CD4-positive, alpha-beta T cell treated with Interleukin-6 at 100 ng/mL for 8 hours (primary cell): ENCODE measurements around the gene RALGPS1.

ENCODE experiments used
- DNase-seq: peaks from one replicate; pipeline ENCODE4 v3.0.0-alpha.2; 2020; ENCODE audit warnings: mixed read lengths, low spot score

RALGPS1 gene

GRCh38 chr9:127207734-127208410 is 293.3 kb downstream of the RALGPS1 start:
- no peak for DNase-seq

DNA sequence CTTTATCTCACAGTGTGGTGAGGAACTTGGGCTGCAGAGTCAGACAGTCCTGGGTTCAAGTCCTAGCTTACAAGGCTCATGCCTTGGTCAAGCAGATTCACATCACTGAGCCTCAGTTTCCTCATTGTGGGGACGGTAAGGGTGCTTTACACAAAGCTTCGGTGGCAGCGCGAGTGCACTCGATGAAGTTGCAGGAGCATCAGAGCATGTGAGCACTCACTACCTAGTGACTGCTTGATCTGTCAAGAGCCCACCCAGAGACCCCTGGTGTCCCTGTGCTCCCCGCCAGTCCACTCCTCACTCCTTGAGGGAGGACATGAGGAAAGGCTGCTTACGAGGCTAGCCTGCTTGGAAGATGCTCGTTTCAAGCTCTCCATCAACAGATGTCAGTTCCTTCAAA is 293.8 kb downstream of the RALGPS1 start:
- DNase-seq: no peak

GRCh38 chr9:127209220-127209619 is 294.6 kb downstream of the RALGPS1 start:
- no peak for DNase-seq

- DNase-seq: no peak
These were observed 295.5 kb downstream of the RALGPS1 start for GRCh38 chr9:127209948-127210640.

DNA sequence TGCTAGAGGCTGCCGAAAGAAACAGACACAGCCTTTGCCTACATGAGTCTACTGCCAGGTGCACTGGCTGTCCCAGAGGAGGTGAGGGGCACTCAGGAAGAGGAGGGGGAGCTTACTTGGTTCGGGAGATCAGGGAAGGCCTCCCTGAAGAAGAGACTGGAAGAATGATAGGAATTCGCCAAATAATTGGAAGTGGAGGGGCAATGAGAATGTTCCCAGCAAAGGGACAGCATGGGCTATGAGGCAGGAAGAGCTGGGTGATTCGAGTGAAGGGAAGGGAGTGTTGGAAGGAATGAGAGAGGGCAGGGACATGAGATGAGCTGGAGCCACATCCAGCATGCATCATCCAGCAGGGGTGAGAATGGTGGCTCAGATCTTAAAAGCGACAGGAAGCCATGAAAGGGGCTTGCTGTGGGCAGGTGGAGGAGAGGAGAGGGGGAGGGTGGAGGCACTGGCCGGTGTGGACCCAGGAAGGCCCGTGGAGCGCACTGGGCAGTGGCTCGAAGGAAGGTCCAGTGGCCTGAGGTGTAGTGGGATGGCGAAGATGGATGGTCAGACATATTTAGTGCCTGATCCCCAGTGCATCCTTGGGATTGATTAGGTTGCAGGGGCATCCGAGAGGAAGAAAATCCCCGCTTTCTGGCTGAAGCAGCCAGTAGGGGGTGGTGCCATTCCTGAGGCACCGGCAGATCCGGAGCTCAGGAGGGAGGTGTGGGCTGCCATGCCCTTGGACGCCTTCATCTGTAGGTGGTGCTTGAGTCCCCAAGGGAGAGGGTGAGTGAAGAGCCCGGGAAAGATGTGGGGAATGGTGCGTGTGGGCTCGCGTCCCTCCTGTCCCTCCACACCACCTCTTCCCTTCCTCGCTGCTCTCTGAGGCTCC is 296.5 kb downstream of the RALGPS1 start:
- no peak for DNase-seq

- DNase-seq: no peak
These were observed 297.4 kb downstream of the RALGPS1 start for GRCh38 chr9:127211983-127212382.

DNA sequence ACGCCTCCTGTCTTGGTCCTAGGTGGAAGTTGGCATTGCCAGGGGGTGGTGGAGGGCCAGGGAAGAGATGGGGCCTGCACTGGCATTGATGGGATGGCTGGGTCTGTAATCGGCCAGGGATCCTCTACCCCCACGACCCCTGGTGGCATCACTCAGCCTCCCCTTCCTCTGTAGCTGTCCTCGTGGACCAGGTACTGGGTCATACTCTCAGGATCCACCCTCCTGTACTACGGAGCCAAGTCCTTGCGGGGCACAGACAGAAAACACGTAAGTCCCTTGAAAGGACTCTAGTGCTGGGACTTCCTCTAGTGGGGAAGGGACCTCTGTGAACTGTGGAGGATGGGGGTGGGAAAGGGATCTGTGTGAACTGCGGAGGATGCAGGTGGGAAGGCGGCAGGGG is 297.9 kb downstream of the RALGPS1 start:
- DNase-seq: no peak

DNA sequence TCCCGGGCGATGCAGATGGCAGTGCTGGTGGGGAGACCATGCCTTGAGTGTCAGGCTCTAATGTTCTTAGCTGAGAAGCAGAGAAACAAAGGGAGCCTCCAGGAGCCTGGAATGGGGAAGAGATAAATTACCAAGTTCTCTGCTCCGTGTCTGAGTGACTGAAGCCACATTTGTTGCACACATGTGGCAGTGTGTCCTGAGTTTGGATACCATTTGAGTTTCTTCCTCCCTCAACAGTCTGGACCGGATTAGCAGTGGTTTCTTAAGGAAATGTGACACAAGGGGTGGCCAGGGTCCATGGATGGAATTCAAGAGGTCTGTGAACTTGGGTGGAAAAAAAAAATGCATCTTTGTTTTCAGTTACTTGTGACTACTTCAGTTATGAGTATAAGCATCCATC is 299.3 kb downstream of the RALGPS1 start:
- DNase-seq: no peak

DNA sequence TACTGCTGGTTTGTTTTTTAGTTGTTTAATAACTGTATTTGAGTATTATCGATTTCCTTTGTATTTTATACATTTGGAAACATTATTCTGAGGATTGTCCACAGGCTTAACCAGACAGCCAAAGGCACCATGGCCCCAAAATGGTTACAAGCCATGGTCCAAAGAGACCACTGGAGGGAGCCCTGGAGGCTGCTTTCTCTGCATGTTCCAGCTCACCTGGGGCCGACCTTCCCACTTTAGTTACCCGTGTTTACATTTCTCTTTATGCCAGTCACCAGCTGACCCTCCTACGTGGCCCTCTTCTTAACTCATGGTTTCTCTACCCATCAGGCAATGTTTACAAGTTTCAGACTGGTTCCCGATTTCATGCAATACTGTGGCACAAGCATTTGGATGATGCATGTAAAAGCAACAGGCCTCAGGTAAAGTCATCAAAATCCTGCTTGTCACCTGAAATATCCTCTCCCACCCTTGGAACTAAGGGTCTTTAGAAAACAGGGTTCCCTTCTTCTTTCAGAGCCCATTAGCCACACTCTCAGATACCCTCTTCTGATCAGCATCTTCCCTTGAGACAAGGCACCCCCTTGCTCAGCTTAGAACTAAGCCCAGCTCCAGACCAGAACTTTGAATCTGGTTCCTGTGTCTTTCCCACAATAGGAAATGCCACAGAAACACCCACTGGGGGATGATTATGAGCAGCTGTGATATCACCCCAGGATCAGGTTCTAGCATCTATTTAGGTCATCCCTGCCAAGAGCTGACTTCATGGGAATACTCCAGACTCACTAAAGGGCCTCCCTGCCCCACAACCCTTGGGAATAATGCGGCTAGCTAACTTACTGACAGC is 300.1 kb downstream of the RALGPS1 start:
- DNase-seq: peak; percentile 59

DNA sequence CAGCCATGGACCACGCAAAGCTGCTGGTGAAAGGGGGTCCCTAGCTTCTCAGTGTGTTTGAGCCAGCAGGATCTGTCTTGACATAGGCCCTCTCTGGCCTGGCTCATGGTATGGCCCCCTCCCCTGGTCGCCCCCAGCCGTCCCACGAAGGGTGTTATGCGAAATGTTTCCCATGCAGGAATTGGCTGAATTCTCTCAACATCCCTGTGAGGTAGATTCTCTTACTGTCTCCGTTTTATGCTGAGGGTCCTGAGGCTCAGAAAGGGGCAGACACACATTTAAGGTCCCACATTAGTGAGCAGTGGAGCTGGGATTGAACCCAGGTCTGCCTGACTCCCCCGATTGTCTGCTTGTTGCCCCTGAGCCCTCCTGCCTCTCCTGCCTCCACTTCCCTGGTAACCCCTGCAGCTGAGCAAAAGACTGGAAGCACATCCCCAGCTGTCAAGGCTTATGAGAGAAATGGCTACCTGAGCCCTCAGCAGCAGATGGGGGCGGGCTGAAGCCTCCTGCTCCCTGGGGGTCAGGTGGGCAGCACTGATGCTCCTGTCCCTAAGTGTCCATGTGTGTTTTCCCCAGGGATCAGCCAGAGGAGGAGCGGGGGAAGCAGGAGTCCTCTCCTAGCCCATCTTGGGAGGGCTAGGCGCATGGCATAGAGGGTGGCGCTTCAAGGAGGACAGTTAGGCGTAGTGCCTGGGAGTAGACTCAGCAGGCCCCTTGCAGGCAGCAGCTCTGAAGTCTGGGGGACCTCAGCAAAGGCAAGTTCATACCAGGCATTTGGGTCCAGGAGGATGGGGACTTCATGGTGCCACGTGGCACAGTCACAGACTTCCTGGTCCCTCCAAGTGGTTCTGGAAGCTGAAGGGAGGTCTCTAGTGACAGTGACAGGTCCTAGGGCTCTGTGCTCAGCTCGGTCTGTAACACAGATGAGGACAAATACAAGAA is 301.0 kb downstream of the RALGPS1 start:
- DNase-seq: no peak

- no peak for DNase-seq
These were observed 301.8 kb downstream of the RALGPS1 start for GRCh38 chr9:127216210-127216887.

GRCh38 chr9:127216888-127217217 is 302.3 kb downstream of the RALGPS1 start:
- DNase-seq: no peak

DNA sequence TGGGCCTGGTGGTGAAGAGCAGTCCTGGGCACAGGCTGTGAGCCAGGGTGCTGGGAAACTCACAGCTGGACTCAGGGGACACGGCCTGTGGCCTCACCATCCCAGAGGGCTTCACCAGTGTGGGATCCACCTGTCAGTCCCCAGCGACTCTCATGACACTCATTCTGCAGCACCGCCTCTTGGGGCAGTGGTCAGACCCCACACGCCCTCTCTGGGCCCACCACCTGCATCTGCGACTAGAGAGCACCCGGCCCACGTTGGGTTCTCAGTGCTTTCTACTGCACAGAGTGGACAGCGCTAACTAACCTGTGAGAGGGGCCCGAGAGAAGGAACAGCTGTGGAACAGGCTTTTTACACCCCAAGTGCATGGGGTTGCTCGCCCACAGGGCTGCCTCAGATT is 304.2 kb downstream of the RALGPS1 start:
- DNase-seq: no peak

- no peak for DNase-seq
These were observed 304.9 kb downstream of the RALGPS1 start for GRCh38 chr9:127219520-127219919.

DNA sequence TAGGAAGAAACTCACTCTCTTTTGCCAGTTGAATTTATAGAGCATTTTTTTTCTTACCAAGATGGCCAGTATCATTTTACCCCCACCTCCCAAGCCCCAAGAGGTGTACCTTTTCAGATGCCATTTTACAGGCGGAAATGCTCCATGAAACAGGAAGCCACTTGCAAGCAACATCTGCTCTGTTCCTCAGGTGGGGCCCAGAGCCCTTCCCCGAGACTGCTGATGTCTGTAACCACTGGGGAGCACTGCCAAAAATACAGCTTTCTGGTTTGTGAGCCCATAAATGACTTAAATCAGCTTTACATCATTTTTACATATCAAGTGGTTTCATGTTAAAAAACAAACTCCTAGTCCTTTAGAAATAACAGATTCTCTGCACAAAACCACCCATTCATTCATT is 307.1 kb downstream of the RALGPS1 start:
- DNase-seq: no peak

DNA sequence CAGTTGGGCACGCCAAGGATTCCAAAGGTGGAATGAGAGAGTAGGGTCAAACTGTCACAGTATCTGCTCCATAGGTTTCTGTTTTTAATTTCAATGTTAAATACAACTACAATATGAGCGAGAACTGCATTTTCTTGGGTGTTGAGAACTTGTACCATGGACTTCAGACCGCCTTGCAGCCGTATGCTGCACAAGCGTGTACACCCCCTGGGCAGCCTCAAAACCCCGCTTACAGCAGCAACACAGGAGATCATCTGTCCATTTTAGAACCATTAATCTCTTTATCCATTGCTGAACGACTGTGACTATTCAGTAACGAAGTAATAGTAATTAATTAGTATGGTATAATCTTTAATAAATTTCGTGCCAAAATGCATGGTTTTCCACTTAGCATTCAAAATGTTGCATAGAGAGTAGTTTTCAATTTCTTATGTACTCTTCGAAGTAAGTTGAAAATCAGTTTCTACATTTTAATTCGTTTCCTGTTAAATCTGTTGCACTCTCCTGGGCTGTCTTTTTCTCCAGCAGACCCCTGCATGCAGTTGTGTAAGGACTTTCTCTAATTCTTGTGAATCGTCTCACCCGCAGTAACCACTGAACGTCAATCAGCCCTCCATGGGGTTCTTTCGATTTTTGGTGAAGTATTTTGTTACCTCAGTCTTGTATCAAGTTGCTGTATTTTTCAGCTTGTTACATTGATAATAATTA is 308.0 kb downstream of the RALGPS1 start:
- no peak for DNase-seq

DNA sequence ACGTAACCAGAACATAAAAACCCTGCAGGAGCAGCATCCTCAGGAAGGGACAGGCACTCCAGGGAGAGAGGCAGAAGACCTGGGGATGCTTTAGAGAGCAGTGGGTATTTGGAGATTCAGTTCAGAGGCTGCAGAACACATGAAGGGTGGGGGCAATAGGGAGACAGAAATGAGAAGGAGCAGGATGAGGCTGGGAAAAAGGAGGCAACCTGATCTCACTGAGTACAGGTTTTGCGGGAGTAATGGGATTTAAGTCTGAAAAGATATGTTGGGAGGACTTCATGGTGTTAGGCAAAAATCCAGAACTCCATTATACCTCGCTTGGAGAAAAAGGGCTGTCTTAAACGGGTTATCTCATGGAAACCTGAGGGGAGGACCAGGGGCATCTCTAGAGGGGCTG is 308.7 kb downstream of the RALGPS1 start:
- DNase-seq: no peak

GRCh38 chr9:127223810-127224177 is 309.2 kb downstream of the RALGPS1 start:
- no peak for DNase-seq

- peak; percentile 83 for DNase-seq
These were observed 309.7 kb downstream of the RALGPS1 start for GRCh38 chr9:127224178-127224882.
